D721Med (cell line): Measurements from ENCODE around the gene NFAT5.

Experiments
- DNase-seq: peaks from one replicate; pipeline ENCODE4 v3.0.0; 2011; ENCODE audit warnings: low spot score; ENCODE audit not compliant: insufficient read length
- FAIRE-seq: peaks from 2 replicates; lab custom pipeline; 2011; peaks lifted over from hg19 to GRCh38; lab: Jason Lieb, UNC
- CTCF ChIP-seq: IDR thresholded peaks from 2 replicates; pipeline ENCODE4 v1.5.1; 2012; ENCODE audit warnings: mild to moderate bottlenecking, control low read depth; ENCODE audit not compliant: insufficient read depth; ENCODE audit errors: missing control alignments

NFAT5 gene

DNA sequence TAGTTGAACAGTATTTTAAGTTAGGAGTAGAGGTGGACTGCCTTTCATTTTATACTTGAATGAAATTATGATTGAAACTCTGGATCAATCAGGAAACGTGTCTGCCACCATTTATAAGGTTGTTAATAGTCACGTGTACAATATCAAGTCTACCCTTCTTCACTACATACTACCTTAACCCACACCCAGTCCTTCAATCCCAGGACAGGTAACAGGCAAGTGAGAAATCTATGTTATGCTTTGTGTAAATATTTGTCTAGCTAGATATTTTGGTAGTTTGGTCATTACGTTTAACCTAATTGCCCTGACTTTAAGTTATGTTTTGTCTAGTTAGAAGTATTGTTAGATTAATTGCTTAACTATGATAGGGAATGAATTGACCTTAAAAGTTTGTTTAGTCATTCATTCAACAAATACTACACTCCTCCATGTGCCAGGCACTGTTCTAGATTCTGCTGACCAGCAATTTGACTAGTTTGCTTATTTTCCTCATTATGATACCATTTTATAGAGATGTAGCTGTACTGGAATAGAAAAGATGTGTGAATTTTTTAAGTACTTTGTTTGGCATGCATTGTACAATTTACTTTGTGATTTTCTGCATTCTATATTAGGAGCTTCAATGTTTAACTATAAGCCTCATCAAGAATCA is 88.6 kb downstream of the NFAT5 start:
- no peak for DNase-seq
- TF ChIP-seq CTCF: no peak
- no peak for FAIRE-seq

DNA sequence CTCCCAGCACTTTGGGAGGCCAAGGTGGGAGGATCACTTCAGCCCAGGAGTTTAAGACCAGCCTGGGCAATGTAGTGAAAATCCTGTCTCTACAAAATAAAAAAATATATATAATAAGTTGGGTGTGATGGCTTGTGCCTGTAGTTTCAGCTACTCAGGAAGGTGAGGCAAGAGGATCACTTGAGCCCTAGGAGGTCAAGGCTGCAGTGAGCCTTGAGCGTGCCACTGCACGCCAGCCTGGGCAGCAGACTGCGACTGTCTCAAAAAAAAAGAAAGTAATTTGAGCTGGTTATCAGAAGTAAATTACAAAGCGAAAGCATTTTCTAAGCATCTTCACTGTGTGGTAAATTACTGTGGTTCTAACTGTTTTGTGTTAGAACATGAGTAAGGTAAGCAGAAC is 94.4 kb downstream of the NFAT5 start:
- DNase-seq (no peak), FAIRE-seq (no peak)

GRCh38 chr16:69662901-69663300 is 97.1 kb downstream of the NFAT5 start:
- DNase-seq: no peak
- TF ChIP-seq CTCF: no peak
- FAIRE-seq: no peak

More for the DNA sequence above, 94.4 kb downstream of the NFAT5 start:
- no peak for TF ChIP-seq CTCF

- no peak for FAIRE-seq
- no peak for DNase-seq
- TF ChIP-seq CTCF: no peak
These were observed 98.1 kb downstream of the NFAT5 start for GRCh38 chr16:69663846-69664245.

DNA sequence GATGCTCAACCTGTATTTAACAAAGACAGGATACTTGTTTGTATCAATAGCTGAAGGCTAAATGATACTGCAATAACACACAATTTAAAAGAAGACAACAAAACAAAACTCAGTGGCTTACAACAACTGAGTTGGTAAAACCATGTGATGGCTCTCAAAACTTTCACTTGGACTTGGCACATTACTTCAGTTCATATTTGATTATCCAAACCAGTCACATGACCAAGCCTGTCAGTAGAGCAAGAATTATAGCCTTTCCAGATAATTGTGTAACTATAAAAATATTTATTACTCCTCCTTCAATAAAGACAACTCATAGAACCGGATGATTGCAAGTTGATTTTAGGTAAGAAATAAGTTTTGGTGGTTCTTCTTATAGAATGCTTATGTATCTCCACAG is 103.8 kb downstream of the NFAT5 start:
- FAIRE-seq (no peak), DNase-seq (no peak)
- no peak for TF ChIP-seq CTCF

DNA sequence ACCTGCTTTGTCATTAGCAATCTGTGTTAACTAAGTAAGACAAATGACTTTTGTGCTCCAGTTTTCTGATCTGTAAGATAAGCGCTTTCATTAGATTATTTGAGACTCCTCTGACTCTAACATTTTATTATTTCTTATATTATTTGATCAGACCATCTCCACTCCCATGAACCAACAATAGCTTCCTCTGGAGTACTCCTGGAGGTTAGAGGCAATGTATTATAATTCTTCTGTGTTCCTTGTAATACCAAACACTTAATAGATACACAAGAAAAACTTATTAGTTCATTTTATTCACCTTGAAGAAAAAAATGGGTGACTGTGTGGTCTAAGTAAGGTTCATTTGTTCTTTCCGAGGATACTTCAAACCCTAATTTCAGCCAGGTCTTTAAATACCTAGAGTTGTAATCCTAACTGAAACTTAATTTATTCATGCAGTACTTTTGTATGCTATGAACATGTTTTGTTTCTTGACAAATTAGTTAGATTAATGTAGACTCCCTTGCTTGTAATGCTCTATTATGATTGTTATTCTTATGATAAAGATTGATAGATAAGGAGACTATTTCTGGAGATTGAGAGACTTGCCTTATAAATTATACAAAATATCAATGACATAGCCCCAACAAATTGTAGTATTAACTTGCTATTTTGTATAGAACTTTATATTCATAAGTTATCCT is 106.7 kb downstream of the NFAT5 start:
- DNase-seq (no peak), FAIRE-seq (no peak)
- no peak for TF ChIP-seq CTCF
